Liver (tissue), 9 donors: ENCODE results near the gene FAM32A. TPM values are rescaled to one million over a fixed set of nuclear protein-coding genes. Genes with fewer than 3 reads are reported as not detected.

Source experiments
- DNase-seq: peaks from one replicate; pipeline ENCODE4 v3.0.0-alpha.2; 2017; ENCODE audit warnings: low spot score
- H3K27ac ChIP-seq, 2 donors: one replicate each; pipeline ENCODE4 v1.7.0; 2013; ENCODE audit warnings: inconsistent platforms in 2 of 2, low read length in 2 of 2, control low read depth in 1 of 2, low read depth in 1 of 2, mild to moderate bottlenecking in 1 of 2
- H3K27me3 ChIP-seq, 4 donors: one replicate each; pipeline versions ENCODE4 v1.6.1 to v1.7.0; 2013; ENCODE audit warnings: low read length in 3 of 4, inconsistent platforms in 1 of 4, mild to moderate bottlenecking in 1 of 4, moderate library complexity in 1 of 4; ENCODE audit not compliant: control insufficient read depth in 4 of 4, insufficient read depth in 4 of 4
- H3K36me3 ChIP-seq, 4 donors: one replicate each; pipeline versions ENCODE4 v1.6.1 to v1.7.0; 2013; ENCODE audit warnings: low read length in 3 of 4, mild to moderate bottlenecking in 3 of 4, low read depth in 1 of 4, moderate library complexity in 1 of 4; ENCODE audit not compliant: control insufficient read depth in 4 of 4, insufficient read depth in 3 of 4
- H3K4me1 ChIP-seq, 4 donors: one replicate each; pipeline versions ENCODE4 v1.6.1 to v1.7.0; 2013; ENCODE audit warnings: low read length in 3 of 4, mild to moderate bottlenecking in 3 of 4, moderate library complexity in 1 of 4; ENCODE audit not compliant: control insufficient read depth in 4 of 4, insufficient read depth in 4 of 4
- H3K4me3 ChIP-seq, 3 donors: one replicate each; pipeline versions ENCODE4 v1.6.1 to v1.7.0; 2013; ENCODE audit warnings: low read length in 3 of 3, control low read depth in 1 of 3, low read depth in 1 of 3, mild to moderate bottlenecking in 1 of 3
- H3K9ac ChIP-seq, 2 donors: one replicate each; pipeline ENCODE4 v1.7.0; 2013; ENCODE audit warnings: low read length in 2 of 2, mild to moderate bottlenecking in 2 of 2, moderate library complexity in 2 of 2, control low read depth in 1 of 2, low read depth in 1 of 2
- H3K9me3 ChIP-seq, 4 donors: one replicate each; pipeline versions ENCODE4 v1.6.1 to v1.7.0; 2013; ENCODE audit warnings: low read length in 3 of 4; ENCODE audit not compliant: control insufficient read depth in 4 of 4
- ATF3 ChIP-seq: IDR thresholded peaks from 2 replicates; pipeline ENCODE4 v1.6.1; 2016; ENCODE audit warnings: antibody characterized with exemption
- CTCF ChIP-seq: fragments of 150-350 bp; IDR thresholded peaks from 2 replicates; pipeline ENCODE4 v1.5.1; 2017; ENCODE audit warnings: improper control_type of control experiment, low read depth, low read length; ENCODE audit not compliant: missing input control
- EGR1 ChIP-seq, 2 donors: IDR thresholded peaks; 2 replicates each; pipeline ENCODE4 v1.6.1; 2016 to 2018; ENCODE audit warnings: antibody characterized with exemption in 2 of 2, low read depth in 2 of 2
- FOXA1 ChIP-seq: IDR thresholded peaks from 2 replicates; pipeline ENCODE4 v1.6.1; 2016; ENCODE audit warnings: antibody characterized with exemption
- GABPA ChIP-seq, 2 donors: IDR thresholded peaks in 1 of 2; conservative IDR thresholded peaks in 1 of 2; 2 replicates each; pipeline ENCODE4 v1.6.1; 2016; ENCODE audit warnings: antibody characterized with exemption in 2 of 2, mild to moderate bottlenecking in 1 of 2, moderate library complexity in 1 of 2
- HNF4A ChIP-seq, 2 donors: conservative IDR thresholded peaks; 2 replicates each; pipeline ENCODE4 v1.6.1; 2016; ENCODE audit warnings: antibody characterized with exemption in 2 of 2, mild to moderate bottlenecking in 2 of 2
- HNF4G ChIP-seq: IDR thresholded peaks from 2 replicates; pipeline ENCODE4 v1.6.1; 2016; ENCODE audit warnings: antibody characterized with exemption
- JUND ChIP-seq, 2 donors: IDR thresholded peaks; 2 replicates each; pipeline ENCODE4 v1.6.1; 2016; ENCODE audit warnings: antibody characterized with exemption in 2 of 2
- NR2F2 ChIP-seq: IDR thresholded peaks from 2 replicates; pipeline ENCODE4 v1.6.1; 2016; ENCODE audit warnings: antibody characterized with exemption
- RAD21 ChIP-seq, 2 donors: IDR thresholded peaks; 2 replicates each; pipeline ENCODE4 v1.6.1; 2016; ENCODE audit warnings: antibody characterized with exemption in 2 of 2, mild to moderate bottlenecking in 2 of 2
- RXRA ChIP-seq, 2 donors: IDR thresholded peaks; 2 replicates each; pipeline ENCODE4 v1.6.1; 2017 to 2018; ENCODE audit warnings: antibody characterized with exemption in 2 of 2, mild to moderate bottlenecking in 1 of 2
- SP1 ChIP-seq: IDR thresholded peaks from 2 replicates; pipeline ENCODE4 v1.6.1; 2018; ENCODE audit warnings: antibody characterized with exemption, mild to moderate bottlenecking
- TAF1 ChIP-seq: conservative IDR thresholded peaks from 2 replicates; pipeline ENCODE4 v1.6.1; 2016; ENCODE audit warnings: antibody characterized with exemption, mild to moderate bottlenecking
- YY1 ChIP-seq: IDR thresholded peaks from 2 replicates; pipeline ENCODE4 v1.6.1; 2016; ENCODE audit warnings: antibody characterized with exemption, mild to moderate bottlenecking
- WGBS: extraction: QIAGEN DNeasy Blood & Tissue Kit; methylation state at CpG from one replicate; pipeline ENCODE4 v1.1.7; 2013; 5-methylcytosine and 5-hydroxymethylcytosine counted together
- polyA plus RNA-seq, 2 donors: library from polyadenylated mRNA; stranded (reverse) in 1 of 2; unstranded in 1 of 2; fragments of 200-250 nt in 1 of 2; fragments of >200 nt in 1 of 2; fragmentation: Nextera tagmentation in 1 of 2; extraction: Ambion mirVana in 1 of 2; gene quantifications; one replicate each; pipeline versions ENCODE4 v1.2.1 to v1.2.3, GENCODE V29; 2013 to 2015
- total RNA-seq, 2 donors: library from RNA; depleted of rRNA; stranded (reverse); fragments of >200 nt; gene quantifications; one replicate each; pipeline ENCODE4 v1.2.3, GENCODE V29; 2014
- donor health status: healthy.
- donor health status: healthy.
- donor health status: healthy.
- donor health status: healthy.
- donor health status: healthy.

Gene FAM32A
- total and polyA plus RNA-seq, 4 donors = 46.2 to 60.2 (median 52.4) TPM

GRCh38 chr19:16232127-16232526, 46.9 kb downstream of the FAM32A start:
- Histone ChIP-seq H3K9ac (no peak overlapping the region), H3K27ac (no peak overlapping the region), H3K27me3 (no peaks in the 10 kb centered on the region), H3K4me1 (no peaks in the 10 kb centered on the region), H3K36me3 (peaks cover 24 to 78% (median 43%) of the 10 kb centered on the region in 4 donors), H3K9me3 (no peaks in the 10 kb centered on the region), H3K4me3 (no peak overlapping the region)
- WGBS = 97% methylated on average over 16 of the region's 16 CpGs
- no peak for DNase-seq
- no peak for TF ChIP-seq RAD21 (IDR thresholded peaks at IDR 0.05)
- TF ChIP-seq ATF3 = no peak
- TF ChIP-seq YY1 = no peak
- no peak for TF ChIP-seq HNF4A (conservative IDR thresholded peaks at IDR 0.05)
- no peak for TF ChIP-seq HNF4G
- no peak for TF ChIP-seq CTCF
- no peak for TF ChIP-seq JUND (IDR thresholded peaks at IDR 0.05)
- TF ChIP-seq SP1 = no peak
- TF ChIP-seq EGR1 (IDR thresholded peaks at IDR 0.05; ENCODE audit: low read depth in 2 of 2) = no peak
- no peak for TF ChIP-seq GABPA (IDR thresholded peaks at IDR 0.05 in 1 of 2, conservative IDR thresholded peaks at IDR 0.05 in 1 of 2)
- no peak for TF ChIP-seq RXRA (IDR thresholded peaks at IDR 0.05)
- TF ChIP-seq TAF1 = no peak

DNA sequence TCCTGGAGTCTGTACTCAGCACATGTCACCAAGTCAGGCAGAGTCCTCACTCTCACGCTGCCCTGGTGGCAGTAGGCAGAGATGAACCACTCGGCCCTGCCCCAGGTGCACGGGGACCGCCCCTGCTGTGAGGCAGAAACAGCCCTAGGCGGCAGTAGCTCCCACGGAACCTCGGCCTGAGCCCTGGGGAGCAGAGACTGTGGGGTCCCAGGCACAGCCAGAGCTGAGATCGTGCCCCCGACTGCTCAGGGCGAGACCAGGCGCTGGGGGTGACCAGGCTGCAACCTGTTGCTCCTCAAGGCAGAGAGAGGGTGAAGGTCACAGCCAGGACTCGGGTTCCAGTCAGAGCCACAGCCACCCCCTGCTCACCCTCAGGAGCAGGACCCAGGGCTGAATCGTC, 47.4 kb downstream of the FAM32A start:
- Histone ChIP-seq H3K4me3 (no peak overlapping the region), H3K36me3 (peaks cover 22 to 73% (median 39%) of the 10 kb centered on the region in 4 donors), H3K27ac (no peak overlapping the region), H3K4me1 (no peaks in the 10 kb centered on the region), H3K9ac (no peak overlapping the region), H3K27me3 (no peaks in the 10 kb centered on the region), H3K9me3 (no peaks in the 10 kb centered on the region)
- no peak for TF ChIP-seq FOXA1
- no peak for TF ChIP-seq HNF4A (conservative IDR thresholded peaks at IDR 0.05)
- no peak for DNase-seq
- whole genome bisulfite sequencing = 95% methylated on average over 13 of the region's 13 CpGs

DNA sequence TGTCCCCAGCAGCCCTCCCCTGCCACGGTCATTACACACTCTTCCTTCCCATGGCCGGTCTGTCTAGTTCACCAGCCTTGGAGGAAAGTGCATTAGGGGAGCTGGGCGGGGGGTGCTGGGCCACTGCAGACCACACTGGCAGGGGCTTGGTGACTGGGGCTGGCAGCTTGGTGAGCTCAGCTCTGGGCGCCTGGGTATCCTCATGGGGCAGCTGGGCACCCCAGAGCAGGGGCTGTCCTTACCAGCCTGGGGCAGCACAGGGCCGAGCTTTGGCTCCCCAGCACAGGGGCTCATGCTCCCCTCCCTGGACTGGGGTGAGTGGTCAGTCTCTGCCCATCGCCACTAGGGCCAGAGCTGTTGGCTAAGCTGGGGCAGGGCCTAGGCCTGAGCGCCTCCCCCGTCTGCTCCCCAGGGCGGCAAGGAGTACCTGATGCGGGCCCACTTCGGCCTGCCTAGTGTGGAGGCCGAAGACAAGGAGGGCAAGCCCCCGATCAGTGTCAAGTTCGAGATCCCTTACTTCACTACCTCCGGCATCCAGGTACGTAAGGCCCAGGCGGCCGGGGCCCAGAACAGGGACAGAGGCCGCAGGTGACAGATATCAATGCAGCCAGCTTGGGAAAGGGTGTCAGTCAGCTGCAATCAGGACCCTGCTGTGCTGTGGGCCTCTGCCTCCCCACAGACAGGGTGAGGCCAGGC, 48.0 kb downstream of the FAM32A start:
- Histone ChIP-seq H3K36me3 (peaks cover 19 to 67% (median 34%) of the 10 kb centered on the region in 4 donors), H3K4me3 (no peak overlapping the region), H3K9ac (no peak overlapping the region), H3K27me3 (no peaks in the 10 kb centered on the region), H3K27ac (no peak overlapping the region), H3K9me3 (no peaks in the 10 kb centered on the region), H3K4me1 (no peaks in the 10 kb centered on the region)
- TF ChIP-seq ATF3 (no peak), NR2F2 (no peak), FOXA1 (no peak), EGR1 (IDR thresholded peaks at IDR 0.05; ENCODE audit: low read depth in 2 of 2) (no peak), HNF4G (no peak), YY1 (no peak), TAF1 (no peak), SP1 (no peak)
- 96% methylated on average over 19 of the region's 19 CpGs for WGBS
- DNase-seq = no peak
